Measurements from ENCODE around the gene MRPL53.

MRPL53 gene

GRCh38 chr2:74440378-74441169, 31.9 kb downstream of the MRPL53 start:
- peak overlapping the region; percentile 67 for H3K27ac ChIP-seq (ENCODE audit: low read length)
- peaks cover 32% of the 10 kb centered on the region for H3K4me1 ChIP-seq (ENCODE audit: insufficient read depth, low read length)
- peaks cover 24% of the 10 kb centered on the region; the same call in 1 of the 2 replicates for H3K27me3 ChIP-seq (ENCODE audit: insufficient read depth, low read length)
- peak overlapping the region; percentile 92 for H3K9ac ChIP-seq (ENCODE audit: low read depth, low read length)
- peaks cover 6% of the 10 kb centered on the region; the same call in 1 of the 2 replicates for H3K36me3 ChIP-seq (ENCODE audit: insufficient read depth, low read depth, low read length)
- H3K4me3 ChIP-seq (ENCODE audit: low read length): peak overlapping the region; percentile 94
- H3K9me3 ChIP-seq (ENCODE audit: insufficient read depth, low read depth, low read length): no peaks in the 10 kb centered on the region

DNA sequence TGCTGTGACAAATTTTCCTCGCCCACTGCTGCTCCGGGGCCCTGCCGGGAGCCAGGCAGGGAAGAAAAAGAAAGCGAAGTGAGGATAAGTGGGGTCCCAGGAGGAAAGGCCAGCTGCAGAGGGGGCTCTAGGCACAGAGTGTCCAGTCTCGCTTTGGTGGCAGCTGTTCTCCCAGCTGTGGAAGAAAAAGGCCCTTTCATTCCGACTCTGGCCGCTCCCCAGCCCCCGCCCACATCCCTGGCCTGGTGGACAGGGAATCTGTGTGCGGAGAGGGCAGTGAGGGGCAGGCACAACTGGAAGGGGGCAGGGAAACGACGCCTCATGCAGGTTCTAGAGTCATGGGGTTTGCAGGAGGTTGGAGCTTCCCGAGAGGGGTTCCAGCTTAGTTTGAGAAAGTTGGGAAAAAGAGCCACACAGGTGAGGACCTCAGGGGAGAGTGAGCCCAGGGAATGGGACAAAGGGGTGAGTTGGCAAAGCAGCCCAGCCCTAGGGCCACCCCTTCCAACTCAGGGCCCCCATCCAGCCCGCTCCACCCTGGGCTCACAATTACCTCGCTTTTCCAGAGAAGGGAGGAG, 32.6 kb downstream of the MRPL53 start:
- Histone ChIP-seq H3K4me3 (ENCODE audit: low read length) (peak overlapping the region; percentile 94), H3K27ac (ENCODE audit: low read length) (peak overlapping the region; percentile 67)

GRCh38 chr2:74439373-74439772, 33.1 kb downstream of the MRPL53 start:
- peak overlapping the region; percentile 94 for H3K4me3 ChIP-seq (ENCODE audit: low read length)
- H3K9me3 ChIP-seq (ENCODE audit: insufficient read depth, low read depth, low read length): no peaks in the 10 kb centered on the region
- peaks cover 20% of the 10 kb centered on the region; the same call in 1 of the 2 replicates for H3K27me3 ChIP-seq (ENCODE audit: insufficient read depth, low read length)
- H3K36me3 ChIP-seq (ENCODE audit: insufficient read depth, low read depth, low read length): peaks cover 6% of the 10 kb centered on the region; the same call in 1 of the 2 replicates
- H3K9ac ChIP-seq (ENCODE audit: low read depth, low read length): peak overlapping the region; percentile 92; the same call in 1 of the 2 replicates
- H3K27ac ChIP-seq (ENCODE audit: low read length): no peak overlapping the region
- H3K4me1 ChIP-seq (ENCODE audit: insufficient read depth, low read length): peaks cover 32% of the 10 kb centered on the region

More for the DNA sequence above, 32.6 kb downstream of the MRPL53 start:
- Histone ChIP-seq H3K4me1 (ENCODE audit: insufficient read depth, low read length) (peaks cover 32% of the 10 kb centered on the region), H3K36me3 (ENCODE audit: insufficient read depth, low read depth, low read length) (peaks cover 6% of the 10 kb centered on the region; the same call in 1 of the 2 replicates), H3K9me3 (ENCODE audit: insufficient read depth, low read depth, low read length) (no peaks in the 10 kb centered on the region), H3K27me3 (ENCODE audit: insufficient read depth, low read length) (peaks cover 24% of the 10 kb centered on the region; the same call in 1 of the 2 replicates), H3K9ac (ENCODE audit: low read depth, low read length) (peak overlapping the region; percentile 92)

DNA sequence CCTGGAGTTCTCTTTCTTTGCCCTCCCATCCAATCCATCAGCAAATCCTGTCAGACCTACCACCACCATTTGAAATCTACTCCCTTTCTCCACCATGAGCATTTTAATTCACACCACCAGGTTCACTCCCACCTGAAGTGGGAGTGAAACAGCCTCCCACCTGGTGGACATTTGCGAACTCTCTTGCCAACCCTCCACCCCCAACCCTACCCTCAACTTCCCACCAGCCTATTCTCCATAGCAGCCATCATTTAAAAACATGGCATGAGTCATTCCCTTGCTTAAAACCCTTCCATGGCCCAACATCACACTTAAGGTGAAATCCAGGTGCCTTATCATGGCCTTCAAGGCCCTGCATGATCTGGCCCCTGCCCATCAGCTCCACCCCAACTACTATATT, 34.2 kb downstream of the MRPL53 start:
- no peak overlapping the region for H3K27ac ChIP-seq (ENCODE audit: low read length)
- H3K9ac ChIP-seq (ENCODE audit: low read depth, low read length): no peak overlapping the region
- H3K36me3 ChIP-seq (ENCODE audit: insufficient read depth, low read depth, low read length): peaks cover 6% of the 10 kb centered on the region; the same call in 1 of the 2 replicates
- peaks cover 32% of the 10 kb centered on the region for H3K4me1 ChIP-seq (ENCODE audit: insufficient read depth, low read length)
- H3K27me3 ChIP-seq (ENCODE audit: insufficient read depth, low read length): peaks cover 15% of the 10 kb centered on the region; the same call in 1 of the 2 replicates
- H3K9me3 ChIP-seq (ENCODE audit: insufficient read depth, low read depth, low read length): no peaks in the 10 kb centered on the region
- peak overlapping the region; percentile 7; the same call in 1 of the 2 replicates for H3K4me3 ChIP-seq (ENCODE audit: low read length)

GRCh38 chr2:74436848-74437695, 35.4 kb downstream of the MRPL53 start:
- peaks cover 32% of the 10 kb centered on the region for H3K4me1 ChIP-seq (ENCODE audit: insufficient read depth, low read length)
- no peak overlapping the region for H3K27ac ChIP-seq (ENCODE audit: low read length)
- peak overlapping the region; percentile 5; the same call in 1 of the 2 replicates for H3K4me3 ChIP-seq (ENCODE audit: low read length)

GRCh38 chr2:74436111-74436805, 36.2 kb downstream of the MRPL53 start:
- Histone ChIP-seq H3K36me3 (ENCODE audit: insufficient read depth, low read depth, low read length) (peaks cover 20% of the 10 kb centered on the region), H3K9ac (ENCODE audit: low read depth, low read length) (no peak overlapping the region), H3K27ac (ENCODE audit: low read length) (no peak overlapping the region), H3K27me3 (ENCODE audit: insufficient read depth, low read length) (peaks cover 2% of the 10 kb centered on the region; the same call in 1 of the 2 replicates), H3K9me3 (ENCODE audit: insufficient read depth, low read depth, low read length) (no peaks in the 10 kb centered on the region), H3K4me3 (ENCODE audit: low read length) (0 out of 2 replicates have a peak overlapping the region, but pooled peaks have one; percentile 5), H3K4me1 (ENCODE audit: insufficient read depth, low read length) (peaks cover 32% of the 10 kb centered on the region)

More at GRCh38 chr2:74436848-74437695, 35.4 kb downstream of the MRPL53 start:
- peaks cover 12% of the 10 kb centered on the region for H3K36me3 ChIP-seq (ENCODE audit: insufficient read depth, low read depth, low read length)
- no peak overlapping the region for H3K9ac ChIP-seq (ENCODE audit: low read depth, low read length)
- H3K9me3 ChIP-seq (ENCODE audit: insufficient read depth, low read depth, low read length): no peaks in the 10 kb centered on the region
- peaks cover 10% of the 10 kb centered on the region; the same call in 1 of the 2 replicates for H3K27me3 ChIP-seq (ENCODE audit: insufficient read depth, low read length)

DNA sequence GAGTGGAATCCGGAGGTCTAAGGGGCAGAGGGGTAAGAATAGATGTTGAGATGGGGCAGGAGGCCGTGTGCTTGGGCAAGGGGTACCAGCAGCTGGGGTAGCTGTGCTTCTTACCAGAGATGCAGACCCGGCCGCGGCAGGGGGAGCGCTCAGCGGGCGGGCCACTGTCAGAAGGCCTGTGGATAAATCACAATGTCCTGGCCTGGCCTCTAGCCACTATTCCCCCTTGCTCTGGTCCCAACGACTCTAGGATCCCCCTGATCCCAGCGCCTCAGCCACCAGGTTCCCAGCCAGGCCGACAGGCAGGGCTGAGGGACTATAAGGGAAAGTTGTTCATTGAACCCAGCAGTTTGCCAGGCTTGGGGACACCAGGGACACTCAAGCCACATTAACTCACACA, 42.0 kb downstream of the MRPL53 start:
- Histone ChIP-seq H3K27ac (ENCODE audit: low read length) (no peak overlapping the region), H3K4me3 (ENCODE audit: low read length) (no peak overlapping the region), H3K9ac (ENCODE audit: low read depth, low read length) (no peak overlapping the region), H3K27me3 (ENCODE audit: insufficient read depth, low read length) (no peaks in the 10 kb centered on the region), H3K4me1 (ENCODE audit: insufficient read depth, low read length) (no peaks in the 10 kb centered on the region), H3K36me3 (ENCODE audit: insufficient read depth, low read depth, low read length) (peaks cover 71% of the 10 kb centered on the region), H3K9me3 (ENCODE audit: insufficient read depth, low read depth, low read length) (no peaks in the 10 kb centered on the region)

GRCh38 chr2:74429487-74430451, 42.7 kb downstream of the MRPL53 start:
- no peak overlapping the region for H3K27ac ChIP-seq (ENCODE audit: low read length)
- no peaks in the 10 kb centered on the region for H3K4me1 ChIP-seq (ENCODE audit: insufficient read depth, low read length)
- H3K9me3 ChIP-seq (ENCODE audit: insufficient read depth, low read depth, low read length): no peaks in the 10 kb centered on the region
- peaks cover 79% of the 10 kb centered on the region for H3K36me3 ChIP-seq (ENCODE audit: insufficient read depth, low read depth, low read length)
- no peak overlapping the region for H3K4me3 ChIP-seq (ENCODE audit: low read length)
- no peaks in the 10 kb centered on the region for H3K27me3 ChIP-seq (ENCODE audit: insufficient read depth, low read length)
- H3K9ac ChIP-seq (ENCODE audit: low read depth, low read length): no peak overlapping the region

DNA sequence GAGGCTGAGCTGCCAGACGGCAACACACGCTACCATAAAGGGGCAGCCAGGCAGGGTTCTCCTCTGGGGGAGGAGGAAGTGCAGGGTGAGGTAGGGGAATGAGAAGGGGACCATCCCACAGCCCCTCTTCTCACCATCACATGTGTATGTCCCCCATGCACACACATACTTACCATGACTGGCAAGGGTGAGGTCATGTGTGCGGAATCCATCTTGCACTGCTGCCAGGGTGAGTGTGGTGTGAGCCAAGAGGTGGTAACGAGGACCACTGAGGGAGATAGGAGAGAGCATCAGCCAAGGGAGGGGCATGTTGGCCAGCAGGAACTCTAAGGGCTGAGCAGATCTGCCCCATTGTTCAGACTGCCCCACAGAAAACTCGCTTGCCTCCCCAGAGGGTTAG, 43.8 kb downstream of the MRPL53 start:
- Histone ChIP-seq H3K27ac (ENCODE audit: low read length) (no peak overlapping the region), H3K9ac (ENCODE audit: low read depth, low read length) (no peak overlapping the region), H3K36me3 (ENCODE audit: insufficient read depth, low read depth, low read length) (peaks cover 80% of the 10 kb centered on the region), H3K9me3 (ENCODE audit: insufficient read depth, low read depth, low read length) (no peaks in the 10 kb centered on the region), H3K4me1 (ENCODE audit: insufficient read depth, low read length) (no peaks in the 10 kb centered on the region), H3K4me3 (ENCODE audit: low read length) (no peak overlapping the region), H3K27me3 (ENCODE audit: insufficient read depth, low read length) (peaks cover 2% of the 10 kb centered on the region; the same call in 1 of the 2 replicates)

GRCh38 chr2:74427551-74427950, 44.9 kb downstream of the MRPL53 start:
- no peak overlapping the region for H3K4me3 ChIP-seq (ENCODE audit: low read length)
- no peak overlapping the region for H3K27ac ChIP-seq (ENCODE audit: low read length)
- H3K4me1 ChIP-seq (ENCODE audit: insufficient read depth, low read length): no peaks in the 10 kb centered on the region
- no peaks in the 10 kb centered on the region for H3K9me3 ChIP-seq (ENCODE audit: insufficient read depth, low read depth, low read length)
- H3K27me3 ChIP-seq (ENCODE audit: insufficient read depth, low read length): peaks cover 13% of the 10 kb centered on the region
- peaks cover 78% of the 10 kb centered on the region for H3K36me3 ChIP-seq (ENCODE audit: insufficient read depth, low read depth, low read length)
- no peak overlapping the region for H3K9ac ChIP-seq (ENCODE audit: low read depth, low read length)
